Lung (tissue), 12 donors: ENCODE results near the gene PTGIS. TPM values are rescaled to one million over a fixed set of nuclear protein-coding genes. Genes with fewer than 3 reads are reported as not detected.

ENCODE experiments used
- ATAC-seq: fragments of 200-7000 bp; cut with Tn5 transposase; one replicate; pipeline ENCODE4 v1.9.1; 2020; ENCODE audit warnings: moderate number of reproducible peaks; ENCODE audit not compliant: insufficient read depth, low FRiP score
- DNase-seq, 3 donors: peaks; one replicate each; pipeline ENCODE4 v3.0.0-alpha.2; 2013 to 2017
- H3K27ac ChIP-seq, 2 donors: one replicate each; pipeline ENCODE4 v1.5.1; 2013; ENCODE audit warnings: mild to moderate bottlenecking in 2 of 2, moderate library complexity in 2 of 2, control low read depth in 1 of 2, inconsistent platforms in 1 of 2, low read depth in 1 of 2, low read length in 1 of 2
- H3K27me3 ChIP-seq, 3 donors: one replicate each; pipeline ENCODE4 v1.5.1; 2013; ENCODE audit warnings: low read length in 2 of 3; ENCODE audit not compliant: control insufficient read depth in 3 of 3, insufficient read depth in 3 of 3
- H3K36me3 ChIP-seq, 4 donors: one replicate each; pipeline ENCODE4 v1.5.1; 2013; ENCODE audit warnings: low read length in 4 of 4, mild to moderate bottlenecking in 1 of 4, moderate library complexity in 1 of 4; ENCODE audit not compliant: control insufficient read depth in 4 of 4, insufficient read depth in 4 of 4
- H3K4me1 ChIP-seq, 5 donors: one replicate each; pipeline ENCODE4 v1.5.1; 2013; ENCODE audit warnings: low read length in 5 of 5, mild to moderate bottlenecking in 2 of 5, moderate library complexity in 1 of 5; ENCODE audit not compliant: control insufficient read depth in 5 of 5, insufficient read depth in 5 of 5
- H3K4me3 ChIP-seq: one replicate; pipeline ENCODE4 v1.5.1; 2013; ENCODE audit warnings: mild to moderate bottlenecking, control low read depth, moderate library complexity
- H3K9ac ChIP-seq, 2 donors: one replicate each; pipeline ENCODE4 v1.5.1; 2013; ENCODE audit warnings: low read length in 2 of 2, control low read depth in 1 of 2; ENCODE audit not compliant: insufficient read depth in 1 of 2
- H3K9me3 ChIP-seq, 4 donors: one replicate each; pipeline ENCODE4 v1.5.1; 2013; ENCODE audit warnings: low read length in 3 of 4, mild to moderate bottlenecking in 1 of 4, moderate library complexity in 1 of 4; ENCODE audit not compliant: control insufficient read depth in 4 of 4, insufficient read depth in 3 of 4
- WGBS, 2 donors: extraction: QIAGEN DNeasy Blood & Tissue Kit; methylation state at CpG; one replicate each; pipeline ENCODE4 v1.1.7; 2013; 5-methylcytosine and 5-hydroxymethylcytosine counted together
- polyA plus RNA-seq, 2 donors: library from polyadenylated mRNA; stranded (reverse); fragments of 200-250 nt; gene quantifications; one replicate each; pipeline ENCODE4 v1.2.1, GENCODE V29; 2013
- total RNA-seq, 2 donors: library from RNA; depleted of rRNA in 1 of 2; stranded (reverse); fragments of >200 nt in 1 of 2; gene quantifications; one replicate each; pipeline ENCODE4 v1.2.1, GENCODE V29; 2014 to 2021
- TF ChIP-seq, protein P1 (sequence below): IDR thresholded peaks from 2 replicates; pipeline ENCODE4 v1.5.1; 2012; ENCODE audit warnings: mild to moderate bottlenecking; ENCODE audit errors: control extremely low read depth, extremely low read depth
- donor health status: control.
- donor health status: control.
- donor health status: Bipolar disorder and iron deficiency.
- donor health status: healthy.
- donor health status: DM: yes; HTN: yes; CAD: no.

PTGIS gene
- total and polyA plus RNA-seq, 4 donors, result 5.3 to 43.8 (median 14.9) TPM

- peak overlapping the region in 1 of 2 donors; percentile 71 for H3K27ac ChIP-seq
- H3K4me3 ChIP-seq, result no peak overlapping the region
- no peaks in the 10 kb centered on the region for H3K9me3 ChIP-seq
- no peak for ATAC-seq
- no peak overlapping the region for H3K9ac ChIP-seq
- 90 to 93% methylated on average over 6 of the region's 6 CpGs for WGBS, 2 donors
- TF ChIP-seq, protein P1, sequence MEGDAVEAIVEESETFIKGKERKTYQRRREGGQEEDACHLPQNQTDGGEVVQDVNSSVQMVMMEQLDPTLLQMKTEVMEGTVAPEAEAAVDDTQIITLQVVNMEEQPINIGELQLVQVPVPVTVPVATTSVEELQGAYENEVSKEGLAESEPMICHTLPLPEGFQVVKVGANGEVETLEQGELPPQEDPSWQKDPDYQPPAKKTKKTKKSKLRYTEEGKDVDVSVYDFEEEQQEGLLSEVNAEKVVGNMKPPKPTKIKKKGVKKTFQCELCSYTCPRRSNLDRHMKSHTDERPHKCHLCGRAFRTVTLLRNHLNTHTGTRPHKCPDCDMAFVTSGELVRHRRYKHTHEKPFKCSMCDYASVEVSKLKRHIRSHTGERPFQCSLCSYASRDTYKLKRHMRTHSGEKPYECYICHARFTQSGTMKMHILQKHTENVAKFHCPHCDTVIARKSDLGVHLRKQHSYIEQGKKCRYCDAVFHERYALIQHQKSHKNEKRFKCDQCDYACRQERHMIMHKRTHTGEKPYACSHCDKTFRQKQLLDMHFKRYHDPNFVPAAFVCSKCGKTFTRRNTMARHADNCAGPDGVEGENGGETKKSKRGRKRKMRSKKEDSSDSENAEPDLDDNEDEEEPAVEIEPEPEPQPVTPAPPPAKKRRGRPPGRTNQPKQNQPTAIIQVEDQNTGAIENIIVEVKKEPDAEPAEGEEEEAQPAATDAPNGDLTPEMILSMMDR, result no peak
- no peak for DNase-seq
- H3K4me1 ChIP-seq, result peaks cover 0 to 15% (median 0%) of the 10 kb centered on the region in 5 donors
- H3K36me3 ChIP-seq, result no peaks in the 10 kb centered on the region
- no peaks in the 10 kb centered on the region for H3K27me3 ChIP-seq
These were observed 4.6 kb downstream of the PTGIS start for GRCh38 chr20:49563015-49563980.

DNA sequence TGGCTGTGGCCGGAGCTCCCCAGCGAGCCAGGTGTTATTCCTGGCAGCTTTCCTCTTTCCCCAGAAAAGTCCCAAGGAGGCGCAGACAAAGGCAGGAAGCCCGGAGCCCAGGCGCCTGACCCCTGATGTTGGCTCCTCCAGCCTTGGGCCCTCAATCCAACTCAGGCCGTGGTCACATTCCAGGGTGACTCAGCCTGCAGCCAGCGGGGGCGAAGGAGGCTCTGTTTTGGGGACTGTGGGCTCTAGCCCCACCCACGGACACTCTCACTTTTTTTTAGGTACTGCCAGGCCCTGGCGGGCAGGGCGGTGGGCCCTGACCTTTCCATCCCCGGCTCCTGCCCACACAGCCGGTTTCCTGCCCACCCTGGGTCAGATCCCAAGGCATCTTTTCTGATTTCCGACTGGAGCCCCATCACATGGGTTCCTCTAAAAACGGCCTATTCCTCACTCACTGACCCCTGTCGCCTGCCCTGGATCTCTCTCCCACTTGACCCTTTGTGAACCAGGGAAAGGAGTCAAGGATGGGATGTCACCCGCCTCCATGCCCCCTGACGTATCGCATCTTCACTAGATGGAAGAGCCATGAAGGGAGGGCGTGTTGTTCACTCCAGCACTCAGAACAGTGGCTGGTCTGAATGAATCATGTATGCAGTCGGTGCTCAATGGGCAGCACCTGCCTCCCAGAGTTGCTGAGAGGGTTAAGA, 5.5 kb downstream of the PTGIS start:
- H3K9ac ChIP-seq, result no peak overlapping the region
- WGBS, 2 donors, result 58 to 75% methylated on average over 21 of the region's 21 CpGs
- DNase-seq (peak; percentile 38 to 61 (median 41)), ATAC-seq (peak; percentile 60)
- peak overlapping the region in 1 of 2 donors; percentile 71 for H3K27ac ChIP-seq
- no peaks in the 10 kb centered on the region for H3K9me3 ChIP-seq
- no peak overlapping the region for H3K4me3 ChIP-seq
- H3K27me3 ChIP-seq, result no peaks in the 10 kb centered on the region
- H3K4me1 ChIP-seq, result peaks cover 0 to 13% (median 0%) of the 10 kb centered on the region in 5 donors
- no peaks in the 10 kb centered on the region for H3K36me3 ChIP-seq
- TF ChIP-seq, protein P1, result no peak

- Histone ChIP-seq H3K4me1 (peaks cover 0 to 7% (median 0%) of the 10 kb centered on the region in 5 donors), H3K27ac (peak overlapping the region in 1 of 2 donors; percentile 37), H3K9me3 (no peaks in the 10 kb centered on the region), H3K36me3 (no peaks in the 10 kb centered on the region), H3K9ac (no peak overlapping the region), H3K27me3 (no peaks in the 10 kb centered on the region), H3K4me3 (no peak overlapping the region)
- WGBS, 2 donors, result 54 to 85% methylated on average over 2 of the region's 2 CpGs
- DNase-seq (no peak), ATAC-seq (no peak)
- TF ChIP-seq, protein P1, result no peak
These were observed 6.1 kb downstream of the PTGIS start for GRCh38 chr20:49561806-49562205.
